Stromal cell of bone marrow (primary cell): ENCODE results near the gene CCDC71L.

ENCODE experiments used
- DNase-seq: peaks from one replicate; pipeline ENCODE4 v3.0.0-alpha.2; 2012; ENCODE audit warnings: low read depth

Gene CCDC71L

DNA sequence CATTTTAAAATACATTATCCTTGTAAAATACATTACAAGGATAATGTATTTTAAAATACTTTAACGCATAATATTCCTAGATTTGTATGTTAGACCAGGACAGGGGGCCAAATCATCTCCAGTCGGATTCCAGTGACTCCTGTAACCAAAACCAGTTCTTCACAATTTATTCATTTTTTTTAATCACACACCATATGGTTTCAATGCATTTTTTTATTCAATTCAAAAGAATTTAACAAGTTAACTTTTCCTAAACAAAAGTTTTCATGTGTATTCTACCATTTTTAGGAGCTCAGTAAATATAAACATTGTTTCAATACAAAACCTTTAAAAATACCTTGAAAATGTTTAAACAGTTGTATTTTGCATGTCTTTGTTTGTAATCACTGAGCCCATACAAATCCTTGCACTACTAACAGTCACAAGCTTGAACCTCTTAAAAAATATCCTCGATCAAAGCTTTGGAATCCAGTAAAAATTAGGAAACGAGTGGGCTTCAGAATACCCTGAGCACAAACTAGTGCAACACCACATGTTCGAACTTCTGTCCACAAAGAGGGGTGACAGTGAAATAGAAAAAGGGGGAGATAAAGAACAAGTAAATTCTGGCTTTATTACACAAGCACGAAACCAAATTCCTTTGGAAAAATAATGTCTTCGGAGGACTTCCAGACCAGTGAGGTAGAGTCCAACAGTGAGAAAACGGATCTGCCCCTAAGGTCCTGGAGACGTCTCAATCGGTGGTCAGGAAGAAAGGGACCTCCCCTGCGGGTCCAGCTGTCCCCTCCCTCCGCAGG, 1.6 kb downstream of the CCDC71L start:
- no peak for DNase-seq

DNA sequence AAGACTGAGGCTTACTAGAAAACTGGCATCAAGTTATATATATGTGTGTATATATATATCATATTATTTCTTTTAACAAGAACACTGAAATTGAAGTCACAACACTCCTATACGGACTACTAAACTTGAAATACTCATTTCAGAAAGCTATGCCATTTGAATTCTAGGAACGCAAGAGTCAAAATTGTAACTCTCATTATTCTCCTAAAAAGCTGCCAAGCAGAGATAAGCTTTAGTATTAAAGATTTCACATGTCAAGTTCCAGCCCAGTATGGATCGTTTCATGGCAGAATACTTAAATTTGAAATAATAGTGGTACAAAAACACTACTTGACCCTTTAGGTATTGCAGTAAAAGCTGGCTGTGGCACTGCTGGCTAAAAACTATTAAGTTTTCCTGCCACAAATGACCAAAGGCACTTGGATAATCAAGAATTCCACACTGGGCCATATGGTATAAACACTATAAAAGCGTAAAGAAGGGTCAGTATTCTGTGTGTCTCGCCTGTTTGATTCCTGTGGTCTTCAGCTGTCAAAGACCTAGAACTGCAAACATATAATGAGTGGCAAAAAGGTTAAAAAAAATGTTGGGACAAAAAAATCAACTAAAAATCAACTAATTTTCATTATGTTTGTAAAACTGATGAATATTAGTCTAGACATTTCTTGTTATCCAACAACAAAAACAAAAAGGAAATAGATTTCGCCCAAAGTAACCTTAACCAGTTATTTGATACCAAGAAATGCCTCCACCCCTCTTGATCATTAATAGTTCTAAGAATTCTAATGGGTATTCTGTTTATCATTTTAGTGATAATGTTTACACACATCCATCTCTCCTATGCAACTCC, 2.4 kb downstream of the CCDC71L start:
- no peak for DNase-seq

DNA sequence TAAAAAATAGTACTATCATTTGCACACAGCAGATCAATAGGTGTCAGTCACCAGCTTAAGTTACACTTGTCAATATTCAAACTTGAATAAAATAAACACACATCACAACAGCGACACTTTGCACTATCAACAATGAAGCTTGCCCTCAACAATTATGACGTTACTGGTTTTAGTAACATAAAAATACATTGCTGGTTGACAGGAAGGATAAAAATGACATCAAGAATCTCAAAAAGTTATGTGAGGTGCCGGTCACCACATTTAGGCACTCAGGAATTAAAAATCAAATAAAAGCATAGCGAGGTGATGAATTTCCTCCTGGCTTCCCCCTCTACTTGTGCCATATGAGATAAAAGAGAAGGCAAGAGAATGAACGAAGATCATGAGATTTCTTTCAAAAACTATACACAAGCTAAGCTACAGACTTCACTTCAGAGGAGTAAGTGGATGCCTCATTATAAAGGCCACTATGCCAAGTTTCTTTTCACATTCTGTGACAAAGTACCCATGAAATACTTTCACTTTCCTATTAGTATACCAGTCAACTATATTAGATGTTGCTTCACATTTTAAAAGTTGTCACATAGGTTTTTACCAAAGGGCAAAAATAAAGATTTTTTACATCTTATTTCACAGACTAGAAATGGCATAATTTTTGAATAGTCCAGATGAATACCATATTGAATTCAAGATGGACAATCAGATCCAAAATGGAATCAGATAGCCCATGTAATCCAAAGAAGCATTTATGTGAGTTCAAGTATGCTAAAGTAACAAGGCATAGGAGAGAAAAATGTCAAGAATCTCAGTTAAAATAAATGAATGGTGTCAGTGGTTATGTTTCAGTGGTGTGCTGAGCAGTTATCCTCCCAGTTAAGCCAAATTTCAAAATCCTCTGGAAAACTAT, 3.6 kb downstream of the CCDC71L start:
- DNase-seq, result no peak

DNA sequence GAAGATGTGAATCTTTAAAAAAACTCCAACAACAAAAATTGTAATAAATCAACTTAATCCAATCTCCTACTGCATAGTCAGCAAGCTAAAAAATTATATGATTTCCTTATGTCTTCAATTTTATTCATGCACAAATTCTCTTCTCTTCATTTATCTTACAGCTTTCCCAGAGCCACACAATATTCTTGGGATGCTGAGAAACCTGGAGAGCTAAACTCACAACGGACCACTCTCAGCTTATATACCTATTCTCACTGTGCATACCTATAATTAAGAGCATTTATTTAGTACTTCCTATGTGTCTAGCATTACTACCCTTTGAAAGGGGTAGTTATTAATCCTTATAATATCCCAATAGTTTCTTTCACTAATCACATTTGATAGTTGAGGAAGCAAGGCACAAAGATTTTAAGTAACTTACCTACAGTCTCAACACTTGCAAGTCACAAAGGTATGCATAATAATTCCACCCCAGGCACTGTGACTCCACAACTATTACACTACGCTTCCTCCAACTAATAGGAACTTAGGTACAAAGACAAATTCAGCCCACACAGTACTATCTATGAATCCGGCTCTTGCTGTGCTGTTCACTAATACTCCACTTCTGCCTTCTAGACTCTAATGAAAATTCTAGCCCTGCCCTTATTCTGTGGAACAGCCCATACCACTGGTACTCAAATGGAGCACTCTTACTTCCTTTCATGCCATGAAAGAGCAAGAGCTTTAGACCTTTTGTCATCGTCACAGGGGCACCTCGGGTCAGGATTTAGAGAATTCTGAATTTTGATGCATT, 5.1 kb downstream of the CCDC71L start:
- no peak for DNase-seq

DNA sequence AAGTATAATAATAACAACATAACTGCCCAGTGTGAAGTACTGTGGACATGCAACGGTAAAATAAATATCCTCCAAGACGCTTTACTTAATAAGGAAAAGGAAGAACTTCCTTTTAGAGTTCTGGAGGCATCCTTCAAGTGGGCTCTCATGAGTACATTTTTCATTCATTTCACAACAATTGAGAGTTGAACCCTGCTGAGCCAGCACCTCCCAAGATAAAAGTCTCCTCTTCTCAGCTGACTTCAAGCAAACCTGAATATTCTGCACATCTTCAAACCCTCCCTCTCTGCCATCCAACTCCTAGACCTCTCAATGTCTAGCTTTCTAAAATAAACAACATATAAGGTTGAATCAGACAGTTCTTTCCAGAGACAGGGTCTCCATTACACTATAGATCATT, 7.5 kb downstream of the CCDC71L start:
- no peak for DNase-seq

DNA sequence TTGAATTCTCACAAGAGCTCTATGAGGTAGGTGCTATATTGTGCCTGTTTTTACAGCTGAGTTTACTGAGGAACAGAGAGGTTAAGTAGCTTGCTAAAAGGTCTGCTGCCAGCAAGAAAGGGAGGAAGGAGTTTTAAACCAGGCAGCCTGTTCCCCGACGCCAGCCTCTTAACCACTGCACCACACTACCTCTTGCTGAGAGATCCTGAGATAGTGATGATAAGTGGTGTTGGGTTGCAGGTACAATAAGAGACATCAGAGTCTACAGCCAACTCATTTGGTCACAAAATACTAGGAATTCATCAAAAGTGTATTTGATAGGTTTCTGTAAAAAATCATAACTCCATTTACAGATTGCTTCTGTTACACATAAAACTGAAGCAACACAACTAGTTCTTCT, 8.0 kb downstream of the CCDC71L start:
- no peak for DNase-seq

DNA sequence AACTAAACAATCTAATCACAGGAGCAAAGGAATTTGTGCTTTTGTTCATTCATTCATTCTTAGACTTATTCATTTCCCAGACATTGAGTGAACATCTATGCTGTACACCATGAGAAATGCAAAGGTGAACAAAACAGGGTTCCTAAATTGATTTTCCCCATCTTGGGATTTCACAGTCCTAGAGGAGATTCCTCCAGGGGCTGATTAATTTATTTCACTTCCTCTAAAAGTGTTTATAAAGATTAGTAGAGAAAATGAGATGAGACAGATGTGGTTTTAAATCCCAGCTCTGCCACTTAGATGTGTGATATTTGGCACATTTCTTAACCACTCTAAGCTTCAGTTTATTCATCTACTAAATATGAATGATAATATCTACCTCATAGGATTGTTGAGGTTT, 8.9 kb downstream of the CCDC71L start:
- no peak for DNase-seq

DNA sequence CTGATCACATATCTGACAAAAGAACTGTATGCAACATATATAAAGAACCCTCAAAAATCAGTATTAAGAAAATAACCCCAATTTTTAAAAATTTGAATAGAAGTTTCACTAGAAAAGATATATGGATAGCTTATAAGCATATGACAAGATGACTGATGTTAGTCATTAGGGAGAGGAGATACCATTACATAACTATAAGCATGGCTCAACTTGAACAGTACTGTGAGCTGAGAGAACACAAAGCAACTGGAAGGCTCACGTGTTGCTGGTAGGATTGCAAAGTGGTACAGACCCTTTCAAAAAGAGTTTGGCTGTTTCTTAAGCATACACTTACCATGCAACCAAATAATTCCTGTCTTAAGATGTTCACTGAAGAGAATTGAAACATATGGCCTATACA, 14.7 kb downstream of the CCDC71L start:
- DNase-seq, result no peak

DNA sequence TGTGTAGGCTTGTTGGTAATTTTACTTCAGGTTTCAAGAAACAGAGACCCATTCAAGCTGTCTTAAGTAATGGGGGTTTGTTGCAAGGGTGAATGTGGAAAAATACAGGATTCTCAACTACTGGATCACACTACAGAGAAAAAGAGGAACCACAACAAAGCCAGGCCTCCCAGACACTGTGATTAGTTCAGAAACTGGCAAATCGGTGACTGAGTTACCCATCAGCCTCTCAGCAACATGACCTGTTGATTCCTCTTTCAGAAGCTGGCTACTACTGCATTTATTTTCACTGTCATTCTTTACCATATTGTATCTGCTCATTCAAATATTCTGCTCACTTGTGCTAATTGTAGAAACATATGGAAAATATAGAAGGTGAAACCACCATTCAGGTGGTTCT, 16.0 kb downstream of the CCDC71L start:
- DNase-seq, result no peak

DNA sequence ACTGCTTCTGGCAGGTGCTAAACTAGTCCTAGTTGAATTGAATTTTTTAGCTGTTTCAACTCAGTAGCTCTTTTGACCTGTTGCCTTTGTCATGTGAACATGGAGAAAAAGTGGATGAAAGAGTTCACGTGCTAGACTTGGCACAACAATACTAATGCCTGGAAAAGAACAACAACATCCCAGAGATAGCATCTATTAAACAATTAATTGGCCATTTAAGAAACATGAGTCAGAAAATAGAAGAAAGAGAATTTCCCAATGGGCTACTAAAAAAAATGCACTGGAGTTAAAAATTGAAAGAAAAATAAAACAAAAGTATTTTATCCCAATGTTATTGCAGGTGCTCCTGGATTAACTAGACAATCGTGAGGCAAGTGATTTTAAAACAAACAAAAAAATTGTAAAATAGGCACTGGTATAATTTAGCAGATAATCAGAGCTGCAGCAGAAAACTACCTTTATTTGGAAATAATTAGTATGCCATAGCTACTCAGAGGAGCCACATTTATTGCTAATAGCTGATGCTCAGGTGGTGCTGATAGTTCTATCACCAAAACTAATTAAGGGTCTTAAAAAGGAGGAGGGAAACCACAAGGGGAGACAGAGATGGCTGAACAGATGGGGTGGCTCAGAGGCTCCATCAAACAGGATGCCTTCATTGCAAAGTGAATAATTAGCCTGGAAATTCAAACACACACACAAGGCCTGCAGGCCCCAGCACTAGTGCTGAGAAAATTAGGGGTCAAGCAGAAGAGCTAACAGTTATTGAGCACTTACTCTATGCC, 17.6 kb downstream of the CCDC71L start:
- DNase-seq, result no peak

DNA sequence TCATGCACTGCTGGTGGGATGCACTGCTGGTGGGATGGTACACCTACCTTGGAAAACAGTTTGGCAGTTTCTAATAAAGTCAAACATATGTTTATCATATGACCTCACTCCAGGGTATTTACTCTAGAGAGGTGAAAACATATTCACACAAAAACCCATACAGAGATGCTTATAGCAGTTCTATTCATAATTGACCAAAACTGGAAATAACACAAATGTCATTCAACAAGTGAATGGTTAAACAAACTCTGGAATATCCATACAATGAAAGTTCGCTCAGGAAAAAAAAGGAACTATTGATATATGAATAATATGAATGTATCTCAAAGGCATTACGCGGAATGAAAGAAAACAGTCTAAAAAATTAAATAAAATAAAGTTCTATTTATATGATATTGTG, 19.5 kb downstream of the CCDC71L start:
- no peak for DNase-seq

DNA sequence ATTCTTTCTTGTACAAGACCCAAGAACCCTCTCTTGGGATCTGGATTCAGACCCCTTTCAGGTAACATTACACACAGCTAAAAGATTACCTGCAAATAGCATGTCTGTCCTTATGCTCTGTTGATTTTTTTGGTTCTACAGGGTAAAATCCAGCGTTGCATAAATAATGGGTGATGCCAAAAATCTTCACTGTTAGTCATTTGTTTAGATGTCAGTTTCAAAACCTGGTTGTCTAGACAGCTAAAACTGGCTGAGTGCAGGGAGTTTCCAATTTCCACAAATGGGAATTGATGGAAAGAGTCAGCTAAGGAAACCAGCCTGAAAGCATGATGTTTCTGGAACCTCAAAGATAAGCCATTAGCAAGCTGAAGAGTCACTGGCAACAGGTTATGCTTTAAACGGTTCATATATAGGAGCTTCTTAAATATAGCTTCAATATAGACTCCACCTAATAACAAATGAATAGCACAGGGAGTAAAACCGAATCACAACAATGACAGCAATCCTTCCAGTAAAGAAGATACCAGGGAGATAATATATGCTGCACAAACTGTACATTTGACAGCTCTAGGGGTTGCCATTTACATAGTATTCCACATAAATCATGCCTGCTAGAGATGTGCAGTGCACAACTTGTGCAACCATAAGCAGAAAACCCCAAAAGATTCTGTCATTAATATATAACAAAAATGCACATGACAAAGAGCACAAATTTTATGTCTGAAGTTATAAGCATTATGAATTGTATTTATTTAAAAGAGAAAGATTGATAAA, 20.4 kb downstream of the CCDC71L start:
- DNase-seq, result peak; percentile 51

DNA sequence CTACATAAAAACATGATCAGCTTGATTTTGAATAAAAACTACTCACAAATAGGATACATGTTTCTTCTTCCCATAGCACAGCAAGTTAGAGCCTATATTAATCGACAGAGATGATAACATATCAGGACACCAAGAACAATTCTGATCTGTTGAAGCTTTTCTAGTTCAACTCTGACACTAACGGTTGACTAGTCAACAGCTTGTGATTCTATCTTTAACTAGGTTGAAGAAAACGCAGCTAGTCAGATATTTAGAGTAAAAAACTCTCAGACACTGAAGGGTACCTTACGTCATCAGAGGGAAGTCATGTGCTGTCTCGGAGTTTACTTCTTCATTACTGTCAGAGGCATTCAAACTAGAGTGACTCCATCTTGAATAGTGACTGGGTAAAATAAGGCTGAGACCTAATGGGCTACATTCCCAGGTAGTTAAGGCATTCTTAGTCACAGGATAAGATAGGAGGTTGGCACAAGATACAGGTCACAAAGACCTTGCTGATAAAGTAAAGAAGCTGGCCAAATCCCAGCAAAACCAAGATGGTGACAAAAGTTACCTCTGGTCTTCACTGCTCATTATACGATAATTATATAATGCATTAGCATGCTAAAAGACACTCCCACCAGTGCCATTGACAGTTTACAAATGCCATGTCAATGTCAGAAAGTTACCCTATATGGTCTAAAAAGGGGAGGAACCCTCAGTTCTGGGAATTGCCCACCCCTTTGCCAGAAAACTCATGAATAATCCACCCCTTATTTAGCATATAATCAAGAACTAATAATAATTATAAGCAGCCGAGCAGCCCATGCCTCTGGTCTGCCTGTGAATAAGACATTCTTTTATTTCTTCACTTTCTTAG, 21.3 kb downstream of the CCDC71L start:
- no peak for DNase-seq

DNA sequence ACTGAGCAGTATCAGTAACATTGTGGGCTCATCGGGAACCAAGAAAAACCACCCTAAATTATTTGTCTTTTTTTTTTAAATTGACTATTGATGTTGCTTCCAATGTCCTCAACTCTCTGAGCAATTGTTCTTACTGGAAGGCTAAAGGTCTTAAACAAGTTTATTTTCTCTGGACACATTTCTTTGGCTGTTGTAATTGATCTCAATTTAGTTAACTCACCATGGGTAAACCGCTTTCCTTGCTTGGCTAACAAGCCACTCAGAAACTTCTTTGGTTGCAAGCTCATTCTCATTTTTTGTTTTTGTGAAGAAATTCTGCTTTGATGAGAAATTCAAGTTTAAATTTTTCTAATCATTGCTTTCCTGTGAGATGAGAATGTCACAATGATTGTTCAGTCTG, 25.5 kb downstream of the CCDC71L start:
- no peak for DNase-seq

DNA sequence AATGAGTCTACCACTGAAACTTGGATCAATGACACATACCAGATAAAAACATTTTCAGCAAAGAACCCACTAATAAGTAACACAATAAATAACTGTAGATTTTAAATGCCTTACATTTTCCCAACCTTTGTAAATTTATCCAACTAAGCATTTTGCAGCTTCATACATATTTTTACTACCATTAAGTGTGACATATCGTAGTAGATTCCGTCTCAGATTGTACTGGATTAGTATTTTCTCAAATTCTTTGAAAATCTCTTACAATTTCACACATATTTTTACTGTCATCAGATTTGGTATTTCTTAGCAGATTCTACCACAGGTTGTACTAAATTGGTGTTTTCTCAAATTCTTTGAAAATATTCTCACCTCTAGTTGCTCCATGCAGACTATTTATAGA, 26.0 kb downstream of the CCDC71L start:
- no peak for DNase-seq

DNA sequence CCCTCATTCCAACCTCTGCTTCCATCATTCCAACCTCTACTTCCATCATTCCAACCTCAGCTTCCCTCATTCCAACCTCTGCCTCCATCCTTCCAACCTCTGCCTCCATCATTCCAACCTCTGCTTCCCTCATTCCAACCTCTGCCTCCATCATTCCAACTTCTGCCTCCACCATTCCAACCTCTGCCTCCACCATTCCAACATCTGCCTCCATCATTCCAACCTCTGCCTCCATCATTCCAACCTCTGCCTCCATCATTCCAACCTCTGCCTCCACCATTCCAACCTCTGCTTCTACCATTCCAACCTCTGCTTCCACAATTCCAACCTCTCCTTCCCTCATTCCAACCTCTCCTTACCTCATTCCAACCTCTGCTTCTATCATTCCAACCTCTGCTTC, 30.3 kb downstream of the CCDC71L start:
- no peak for DNase-seq

DNA sequence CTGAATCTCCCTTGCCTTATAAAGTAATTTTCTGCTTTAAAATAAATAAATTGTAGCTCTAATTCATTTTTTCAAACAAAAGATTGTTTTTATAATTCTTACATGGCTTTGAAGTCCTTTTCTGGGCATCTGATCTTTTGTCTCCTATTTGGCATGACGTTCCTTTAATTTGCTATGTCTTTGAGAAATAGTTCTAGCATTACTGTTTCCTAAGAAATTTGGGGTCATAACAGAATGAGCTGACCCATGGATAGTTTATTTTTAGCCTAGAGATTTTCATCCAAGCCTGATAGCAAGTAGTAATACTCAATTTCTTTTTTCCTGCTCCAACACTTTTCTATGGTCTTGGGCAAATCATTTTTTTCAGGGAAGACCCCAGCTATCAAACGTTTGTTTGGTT, 31.4 kb downstream of the CCDC71L start:
- DNase-seq, result peak; percentile 17

DNA sequence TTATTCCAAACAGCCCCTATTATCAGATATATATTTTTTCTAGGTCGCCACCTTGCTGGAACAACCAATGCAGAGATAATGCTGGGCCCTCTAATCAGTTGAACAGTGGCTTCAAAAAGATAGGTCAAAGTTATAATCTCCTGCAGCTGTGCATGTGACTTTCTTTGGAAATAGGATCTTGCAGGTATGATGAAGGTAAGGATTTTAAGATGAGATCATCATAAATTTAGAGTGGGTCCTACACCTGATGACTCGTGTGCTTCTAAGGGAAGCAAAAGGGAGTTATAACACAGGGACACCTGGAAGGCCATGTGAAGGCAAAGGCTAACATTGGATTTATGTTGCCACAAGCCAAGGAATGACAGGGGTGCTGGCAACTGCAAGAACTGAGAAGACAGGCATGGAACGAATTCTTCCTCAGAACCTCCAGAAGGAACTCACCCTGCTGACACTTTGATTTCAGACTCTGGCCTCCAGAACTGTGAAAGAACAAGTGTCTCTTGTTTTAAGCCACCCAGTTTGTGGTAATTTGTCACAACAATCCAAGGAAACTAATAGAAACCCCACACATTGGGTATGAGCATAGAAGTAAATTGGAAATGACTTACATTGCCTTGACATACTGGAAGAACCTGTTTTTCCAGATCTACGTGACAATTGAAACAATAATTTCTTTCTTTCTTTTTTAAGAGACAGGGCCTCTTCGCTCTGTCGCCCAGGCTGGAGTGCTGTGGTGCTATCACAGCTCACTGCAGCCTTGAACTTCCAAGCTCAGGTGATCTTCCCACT, 34.4 kb downstream of the CCDC71L start:
- no peak for DNase-seq
